Measurements from ENCODE around the gene NUMA1.

The NUMA1 gene

DNA sequence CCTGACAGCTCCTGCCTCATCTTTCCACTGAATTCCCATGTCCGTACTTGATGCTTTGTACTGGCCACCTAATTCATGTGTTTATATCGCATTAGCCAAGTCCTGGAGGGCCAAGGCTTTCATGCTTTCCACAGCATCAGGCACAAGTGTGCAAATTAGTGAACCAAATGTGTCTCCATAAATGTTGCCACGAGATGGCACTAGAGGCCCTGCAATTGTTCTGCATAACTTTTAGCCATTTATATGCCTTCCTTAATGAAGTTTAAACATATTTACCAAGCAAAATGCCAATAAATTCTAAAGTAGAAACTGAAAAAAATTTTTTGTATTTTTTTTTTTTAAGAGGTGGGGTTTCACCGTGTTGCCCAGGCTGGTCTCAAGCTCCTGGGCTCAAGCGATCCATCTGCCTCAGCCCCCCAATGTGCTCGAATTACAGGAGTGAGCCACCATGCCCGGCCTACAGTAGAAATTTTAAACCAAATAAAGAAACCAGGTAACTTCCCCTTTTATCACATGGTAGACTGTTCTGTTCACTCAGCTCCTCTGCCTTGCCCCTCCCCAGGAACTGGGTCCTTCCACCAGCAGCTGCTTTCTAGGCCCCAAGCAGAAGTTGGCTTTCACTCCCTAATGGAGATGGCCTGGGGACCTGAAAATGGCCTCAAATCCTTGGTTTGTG, 102.5 kb downstream of the NUMA1 start:
- no peak overlapping the region for H3K4me3 ChIP-seq (ENCODE audit: insufficient read depth, low read depth, low read length, poor library complexity, severe bottlenecking)

DNA sequence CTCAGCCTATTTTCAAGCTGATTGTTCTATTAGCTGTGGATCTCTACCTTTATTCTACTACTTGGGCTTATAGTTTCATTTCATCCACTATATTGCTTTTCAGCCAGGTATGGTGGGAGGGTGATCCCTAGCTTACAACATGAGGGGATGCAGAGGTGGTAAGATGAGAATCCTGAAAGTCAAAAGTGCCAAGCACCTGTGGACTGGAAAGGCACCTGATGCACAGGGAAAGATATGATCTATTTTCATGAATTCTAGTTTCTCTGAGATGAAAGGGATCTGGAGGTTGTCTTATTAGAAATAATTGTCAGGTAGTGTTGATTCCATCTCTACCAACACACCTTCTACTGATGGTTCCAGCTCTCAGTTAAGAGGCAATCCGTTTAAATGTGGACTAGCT, 103.3 kb downstream of the NUMA1 start:
- Histone ChIP-seq H3K36me3 (ENCODE audit: control insufficient read depth, insufficient read depth, low read length) (peaks cover 7% of the 10 kb centered on the region), H3K27ac (ENCODE audit: insufficient read depth, low read length, poor library complexity, severe bottlenecking) (no peak overlapping the region), H3K4me3 (ENCODE audit: insufficient read depth, low read depth, low read length, poor library complexity, severe bottlenecking) (no peak overlapping the region), H3K4me1 (ENCODE audit: control insufficient read depth, insufficient read depth, low read length, poor library complexity, severe bottlenecking) (no peaks in the 10 kb centered on the region), H3K9me3 (ENCODE audit: control insufficient read depth, low read length) (no peaks in the 10 kb centered on the region), H3K27me3 (replicated peaks; ENCODE audit: control insufficient read depth, insufficient read depth, low read length, poor library complexity, severe bottlenecking) (no peaks in the 10 kb centered on the region)
- DNase-seq: no peak

More for the DNA sequence above, 102.5 kb downstream of the NUMA1 start:
- Histone ChIP-seq H3K27me3 (replicated peaks; ENCODE audit: control insufficient read depth, insufficient read depth, low read length, poor library complexity, severe bottlenecking) (no peaks in the 10 kb centered on the region), H3K9me3 (ENCODE audit: control insufficient read depth, low read length) (no peaks in the 10 kb centered on the region), H3K36me3 (ENCODE audit: control insufficient read depth, insufficient read depth, low read length) (peaks cover 7% of the 10 kb centered on the region), H3K4me1 (ENCODE audit: control insufficient read depth, insufficient read depth, low read length, poor library complexity, severe bottlenecking) (no peaks in the 10 kb centered on the region), H3K27ac (ENCODE audit: insufficient read depth, low read length, poor library complexity, severe bottlenecking) (no peak overlapping the region)
- peak in 1 of 3 donors; percentile 30 for DNase-seq

DNA sequence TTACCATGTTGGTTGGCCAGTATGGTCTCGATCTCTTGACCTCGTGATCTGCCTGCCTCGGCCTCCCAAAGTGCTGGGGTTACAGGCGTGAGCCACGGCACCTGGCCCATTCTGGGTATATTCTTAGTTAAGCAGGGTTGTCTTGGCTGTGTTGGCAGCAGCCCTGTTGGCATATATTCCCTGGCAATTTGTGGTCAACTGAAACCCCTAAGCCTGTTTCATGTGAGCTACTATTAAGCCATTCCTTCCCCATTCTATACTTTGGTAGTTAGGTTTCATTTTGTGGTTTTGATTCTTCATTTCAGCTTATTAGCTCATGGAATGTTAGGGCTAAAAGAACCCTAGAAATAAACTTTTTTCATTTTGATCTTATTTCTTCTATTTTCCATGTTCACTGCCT, 103.8 kb downstream of the NUMA1 start:
- Histone ChIP-seq H3K27ac (ENCODE audit: insufficient read depth, low read length, poor library complexity, severe bottlenecking) (no peak overlapping the region), H3K27me3 (replicated peaks; ENCODE audit: control insufficient read depth, insufficient read depth, low read length, poor library complexity, severe bottlenecking) (no peaks in the 10 kb centered on the region), H3K4me1 (ENCODE audit: control insufficient read depth, insufficient read depth, low read length, poor library complexity, severe bottlenecking) (no peaks in the 10 kb centered on the region), H3K9me3 (ENCODE audit: control insufficient read depth, low read length) (no peaks in the 10 kb centered on the region), H3K36me3 (ENCODE audit: control insufficient read depth, insufficient read depth, low read length) (peaks cover 7% of the 10 kb centered on the region), H3K4me3 (ENCODE audit: insufficient read depth, low read depth, low read length, poor library complexity, severe bottlenecking) (no peak overlapping the region)
- DNase-seq: no peak

DNA sequence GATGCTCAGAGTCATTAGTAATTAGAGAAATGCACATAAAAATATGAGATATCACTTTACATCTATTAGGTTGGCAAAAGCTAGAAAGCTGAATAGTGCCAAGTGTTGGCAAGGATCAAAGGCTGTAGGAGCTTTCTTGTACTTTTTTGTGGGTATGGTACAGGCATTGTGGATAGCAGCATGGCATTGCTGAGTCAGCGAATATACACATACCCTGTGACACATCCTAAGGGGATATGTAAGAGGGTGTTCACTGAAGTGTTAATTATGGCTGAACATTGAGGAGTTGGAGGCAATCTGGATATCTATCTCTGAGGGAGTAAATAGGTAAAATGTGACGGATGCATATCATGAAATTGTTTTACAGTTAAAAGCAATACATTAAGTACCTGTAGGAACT, 108.7 kb downstream of the NUMA1 start:
- H3K27me3 ChIP-seq (replicated peaks; ENCODE audit: control insufficient read depth, insufficient read depth, low read length, poor library complexity, severe bottlenecking): no peaks in the 10 kb centered on the region
- no peaks in the 10 kb centered on the region for H3K9me3 ChIP-seq (ENCODE audit: control insufficient read depth, low read length)
- H3K4me3 ChIP-seq (ENCODE audit: insufficient read depth, low read depth, low read length, poor library complexity, severe bottlenecking): no peak overlapping the region
- H3K36me3 ChIP-seq (ENCODE audit: control insufficient read depth, insufficient read depth, low read length): peaks cover 5% of the 10 kb centered on the region
- H3K4me1 ChIP-seq (ENCODE audit: control insufficient read depth, insufficient read depth, low read length, poor library complexity, severe bottlenecking): no peaks in the 10 kb centered on the region
- H3K27ac ChIP-seq (ENCODE audit: insufficient read depth, low read length, poor library complexity, severe bottlenecking): no peak overlapping the region
- no peak for DNase-seq

DNA sequence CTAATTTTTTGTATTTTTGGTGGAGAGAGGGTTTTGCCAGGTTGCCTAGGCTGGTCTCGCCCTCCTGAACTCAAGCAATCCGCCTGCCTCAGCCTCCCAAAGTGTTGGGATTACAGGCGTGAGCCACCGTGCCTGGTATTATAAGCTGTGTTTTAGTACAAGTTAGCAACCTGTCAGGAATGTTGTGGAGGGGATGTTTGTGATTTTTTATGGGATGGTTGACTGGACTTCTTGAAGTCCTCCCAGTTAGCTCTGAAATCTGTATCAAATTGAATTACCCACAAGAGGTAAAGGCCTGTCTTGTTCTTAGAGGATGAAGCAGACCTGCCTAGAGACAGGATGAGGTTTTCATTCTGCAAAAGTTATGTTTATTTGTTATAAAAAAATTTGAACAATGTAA, 115.7 kb downstream of the NUMA1 start:
- no peak overlapping the region for H3K27ac ChIP-seq (ENCODE audit: insufficient read depth, low read length, poor library complexity, severe bottlenecking)
- no peak for DNase-seq

DNA sequence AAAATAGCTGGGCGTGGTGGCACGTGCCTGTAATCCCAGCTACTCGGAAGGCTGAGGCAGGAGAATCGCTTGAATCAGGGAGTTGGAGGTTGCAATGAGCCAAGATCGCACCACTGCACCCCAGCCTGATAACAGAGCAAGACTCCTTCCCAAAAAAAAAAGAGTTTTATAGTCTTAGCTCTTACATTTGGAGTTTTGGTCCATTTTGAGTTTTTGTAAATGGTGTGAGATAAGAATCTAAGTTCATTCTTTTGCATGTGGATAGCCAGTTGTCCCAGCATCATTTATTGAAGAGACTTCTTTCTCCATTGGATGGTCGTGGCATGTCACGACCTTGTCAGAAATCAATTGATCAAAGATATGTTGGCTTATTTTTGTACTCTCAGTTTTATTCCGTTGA, 116.9 kb downstream of the NUMA1 start:
- Histone ChIP-seq H3K36me3 (ENCODE audit: control insufficient read depth, insufficient read depth, low read length) (peaks cover 11% of the 10 kb centered on the region), H3K4me1 (ENCODE audit: control insufficient read depth, insufficient read depth, low read length, poor library complexity, severe bottlenecking) (no peaks in the 10 kb centered on the region), H3K27ac (ENCODE audit: insufficient read depth, low read length, poor library complexity, severe bottlenecking) (no peak overlapping the region), H3K27me3 (replicated peaks; ENCODE audit: control insufficient read depth, insufficient read depth, low read length, poor library complexity, severe bottlenecking) (no peaks in the 10 kb centered on the region), H3K9me3 (ENCODE audit: control insufficient read depth, low read length) (no peaks in the 10 kb centered on the region), H3K4me3 (ENCODE audit: insufficient read depth, low read depth, low read length, poor library complexity, severe bottlenecking) (no peak overlapping the region)
- DNase-seq: no peak

More for the DNA sequence above, 115.7 kb downstream of the NUMA1 start:
- no peaks in the 10 kb centered on the region for H3K9me3 ChIP-seq (ENCODE audit: control insufficient read depth, low read length)
- no peaks in the 10 kb centered on the region for H3K4me1 ChIP-seq (ENCODE audit: control insufficient read depth, insufficient read depth, low read length, poor library complexity, severe bottlenecking)
- no peak overlapping the region for H3K4me3 ChIP-seq (ENCODE audit: insufficient read depth, low read depth, low read length, poor library complexity, severe bottlenecking)
- H3K27me3 ChIP-seq (replicated peaks; ENCODE audit: control insufficient read depth, insufficient read depth, low read length, poor library complexity, severe bottlenecking): no peaks in the 10 kb centered on the region
- peaks cover 11% of the 10 kb centered on the region for H3K36me3 ChIP-seq (ENCODE audit: control insufficient read depth, insufficient read depth, low read length)

DNA sequence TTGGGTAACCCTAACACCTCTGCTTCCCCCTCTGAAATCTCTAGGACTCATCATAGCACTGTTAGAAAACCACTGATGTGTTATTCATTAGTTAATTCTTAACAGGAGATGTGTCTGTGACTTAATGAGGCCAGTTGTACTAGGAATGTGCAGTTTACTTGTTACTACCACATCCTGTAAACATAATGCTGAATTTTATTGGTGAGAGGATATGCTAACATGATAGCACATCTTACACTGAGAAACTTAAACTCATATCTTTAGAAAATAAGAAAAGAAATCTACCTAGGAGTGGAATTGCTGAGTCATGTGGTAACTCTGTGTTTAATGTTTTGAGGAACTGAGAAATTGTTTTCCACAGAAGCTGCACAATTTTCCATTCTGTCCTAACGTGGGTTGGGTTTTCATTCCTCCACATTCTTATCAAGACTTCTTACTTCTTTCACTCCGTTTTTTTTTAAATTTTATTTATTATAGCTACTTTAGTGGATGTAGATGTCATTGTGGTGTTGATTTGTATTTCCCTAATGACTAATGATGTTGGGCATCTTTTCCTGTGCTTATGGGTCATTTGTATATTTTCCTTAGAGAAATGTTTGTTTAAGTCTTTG, 117.8 kb downstream of the NUMA1 start:
- no peak for DNase-seq
- Histone ChIP-seq H3K4me3 (ENCODE audit: insufficient read depth, low read depth, low read length, poor library complexity, severe bottlenecking) (no peak overlapping the region), H3K27me3 (replicated peaks; ENCODE audit: control insufficient read depth, insufficient read depth, low read length, poor library complexity, severe bottlenecking) (no peaks in the 10 kb centered on the region), H3K9me3 (ENCODE audit: control insufficient read depth, low read length) (no peaks in the 10 kb centered on the region), H3K4me1 (ENCODE audit: control insufficient read depth, insufficient read depth, low read length, poor library complexity, severe bottlenecking) (no peaks in the 10 kb centered on the region), H3K36me3 (ENCODE audit: control insufficient read depth, insufficient read depth, low read length) (peaks cover 11% of the 10 kb centered on the region), H3K27ac (ENCODE audit: insufficient read depth, low read length, poor library complexity, severe bottlenecking) (no peak overlapping the region)

DNA sequence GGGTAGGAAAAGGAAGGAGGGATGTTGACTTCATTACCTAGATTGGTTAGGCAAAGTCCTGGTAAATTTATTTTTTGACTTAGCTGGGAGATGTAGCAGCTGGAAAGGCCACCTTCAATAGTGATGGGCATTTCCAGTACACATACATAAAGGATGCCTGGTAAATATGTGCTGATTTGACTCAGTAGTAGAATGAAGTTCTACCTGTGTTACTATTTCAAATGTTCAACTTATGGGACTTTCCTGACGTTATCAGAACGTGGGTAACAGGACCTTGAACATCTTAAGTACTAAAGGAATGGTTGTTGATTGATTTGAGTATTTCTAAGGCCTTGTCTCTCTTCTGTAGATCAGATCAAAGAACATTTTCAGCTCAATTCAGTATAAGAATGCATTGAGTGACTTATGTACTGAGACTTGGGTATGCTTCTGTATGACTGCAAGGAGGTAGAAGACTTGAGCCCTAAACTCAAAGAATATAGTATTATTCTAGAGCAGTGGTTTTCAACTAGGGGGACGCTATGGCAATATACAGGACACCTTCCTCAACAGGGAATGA, 124.4 kb downstream of the NUMA1 start:
- Histone ChIP-seq H3K4me3 (ENCODE audit: insufficient read depth, low read depth, low read length, poor library complexity, severe bottlenecking) (no peak overlapping the region), H3K36me3 (ENCODE audit: control insufficient read depth, insufficient read depth, low read length) (peaks cover 3% of the 10 kb centered on the region)
- no peak for DNase-seq

More for the DNA sequence above, 124.4 kb downstream of the NUMA1 start:
- H3K27me3 ChIP-seq (replicated peaks; ENCODE audit: control insufficient read depth, insufficient read depth, low read length, poor library complexity, severe bottlenecking): no peaks in the 10 kb centered on the region
- H3K9me3 ChIP-seq (ENCODE audit: control insufficient read depth, low read length): no peaks in the 10 kb centered on the region
- H3K27ac ChIP-seq (ENCODE audit: insufficient read depth, low read length, poor library complexity, severe bottlenecking): no peak overlapping the region
- H3K4me1 ChIP-seq (ENCODE audit: control insufficient read depth, insufficient read depth, low read length, poor library complexity, severe bottlenecking): no peaks in the 10 kb centered on the region
